Smooth muscle cell (in vitro differentiated cells): ENCODE data around the gene MYO16. TPM values are rescaled to one million over a fixed set of nuclear protein-coding genes. Genes with fewer than 3 reads are reported as not detected.

Experiments used
- DNase-seq: peaks from one replicate; lab custom pipeline; 2025; ENCODE audit not compliant: unreplicated experiment; lab: John Stamatoyannopoulos, UW
- H2AFZ ChIP-seq: fragments of 200-600 bp; sonication (generic); 2 replicates; pipeline ENCODE4 v1.6.0; 2016; ENCODE audit warnings: antibody characterized with exemption, low read depth, mild to moderate bottlenecking
- H3F3A ChIP-seq: fragments of 200-600 bp; sonication (generic); 2 replicates; pipeline ENCODE4 v1.6.0; 2017; ENCODE audit warnings: antibody characterized with exemption, low read depth
- H3K27ac ChIP-seq: fragments of 200-600 bp; sonication (generic); 2 replicates; pipeline ENCODE4 v1.5.1; 2016; ENCODE audit warnings: low read depth, mild to moderate bottlenecking
- H3K27me3 ChIP-seq: fragments of 200-600 bp; sonication (generic); 2 replicates; pipeline ENCODE4 v1.6.1; 2016; ENCODE audit warnings: low read depth, mild to moderate bottlenecking
- H3K36me3 ChIP-seq: fragments of 200-600 bp; sonication (generic); 2 replicates; pipeline ENCODE4 v1.5.1; 2016; ENCODE audit warnings: low read depth
- H3K4me1 ChIP-seq: fragments of 200-600 bp; sonication (generic); 2 replicates; pipeline ENCODE4 v1.5.1; 2016; ENCODE audit warnings: low read depth
- H3K4me2 ChIP-seq: fragments of 200-600 bp; sonication (generic); 2 replicates; pipeline ENCODE4 v1.6.0; 2016; ENCODE audit warnings: mild to moderate bottlenecking
- H3K4me3 ChIP-seq: fragments of 200-600 bp; sonication (generic); 2 replicates; pipeline ENCODE4 v1.5.1; 2016; ENCODE audit warnings: mild to moderate bottlenecking
- H3K79me2 ChIP-seq: fragments of 200-600 bp; sonication (generic); 2 replicates; pipeline ENCODE4 v1.6.0; 2016; ENCODE audit warnings: low read depth, mild to moderate bottlenecking
- H3K9ac ChIP-seq: fragments of 200-600 bp; sonication (generic); 2 replicates; pipeline ENCODE4 v1.6.0; 2016; ENCODE audit warnings: low read depth
- H3K9me3 ChIP-seq: fragments of 200-600 bp; sonication (generic); replicated peaks from 2 replicates; pipeline ENCODE4 v1.5.1; 2016; ENCODE audit warnings: low read depth
- H4K20me1 ChIP-seq: fragments of 200-600 bp; sonication (generic); 2 replicates; pipeline ENCODE4 v1.6.0; 2016; ENCODE audit warnings: low read depth
- CTCF ChIP-seq: fragments of 200-600 bp; sonication (generic); IDR thresholded peaks from 2 replicates; pipeline ENCODE4 v1.5.1; 2017; ENCODE audit warnings: borderline replicate concordance, mild to moderate bottlenecking, antibody characterized with exemption; ENCODE audit not compliant: insufficient read depth, poor library complexity, severe bottlenecking
- WGBS: methylation state at CpG from one replicate; pipeline ENCODE4 v1.1.7; 2016; ENCODE audit warnings: low lambda C conversion rate; 5-methylcytosine and 5-hydroxymethylcytosine counted together
- polyA plus RNA-seq: library from polyadenylated mRNA; unstranded; fragments of >200 nt; fragmentation: Nextera tagmentation; extraction: Ambion mirVana; gene quantifications from 2 replicates; pipeline ENCODE4 v1.2.1, GENCODE V29; 2016
- total RNA-seq: library from RNA; depleted of rRNA; stranded (reverse); fragments of >200 nt; gene quantifications from 2 replicates; pipeline ENCODE4 v1.2.3, GENCODE V29; 2014

Gene MYO16
- total and polyA plus RNA-seq, 2 experiments from 2014 or later: not detected

- no peak for DNase-seq
- Histone ChIP-seq H3K79me2 (no peaks in the 10 kb centered on the region), H3K9ac (no peak overlapping the region), H3K27me3 (no peaks in the 10 kb centered on the region), H3K4me3 (no peak overlapping the region), H3K36me3 (no peaks in the 10 kb centered on the region), H3K9me3 (no peaks in the 10 kb centered on the region), H3K4me1 (no peaks in the 10 kb centered on the region), H3K27ac (peak overlapping the region; percentile 22), H4K20me1 (no peaks in the 10 kb centered on the region), H2AFZ (no peak overlapping the region), H3F3A (no peaks in the 10 kb centered on the region), H3K4me2 (no peak overlapping the region)
- WGBS: 53% methylated on average over 4 of the region's 4 CpGs
- TF ChIP-seq CTCF: no peak
Measured at GRCh38 chr13:109180905-109181425, 551.6 kb downstream of the MYO16 start.

GRCh38 chr13:109182777-109183465 is 553.5 kb downstream of the MYO16 start:
- H3K4me3 ChIP-seq: no peak overlapping the region
- H3K27ac ChIP-seq: no peak overlapping the region
- H4K20me1 ChIP-seq: no peaks in the 10 kb centered on the region
- H3K36me3 ChIP-seq: no peaks in the 10 kb centered on the region
- no peak overlapping the region for H3K9ac ChIP-seq
- WGBS: 66% methylated on average over 11 of the region's 11 CpGs
- H3K4me2 ChIP-seq: no peak overlapping the region
- H3K9me3 ChIP-seq: no peaks in the 10 kb centered on the region
- no peak for TF ChIP-seq CTCF
- no peak overlapping the region for H2AFZ ChIP-seq
- DNase-seq: no peak
- H3K27me3 ChIP-seq: no peaks in the 10 kb centered on the region
- no peaks in the 10 kb centered on the region for H3K4me1 ChIP-seq
- H3F3A ChIP-seq: no peaks in the 10 kb centered on the region
- H3K79me2 ChIP-seq: no peaks in the 10 kb centered on the region

- Histone ChIP-seq H3K79me2 (no peaks in the 10 kb centered on the region), H4K20me1 (no peaks in the 10 kb centered on the region), H3K4me1 (no peaks in the 10 kb centered on the region), H3K9me3 (no peaks in the 10 kb centered on the region), H2AFZ (no peak overlapping the region), H3F3A (no peaks in the 10 kb centered on the region), H3K27me3 (no peaks in the 10 kb centered on the region), H3K9ac (no peak overlapping the region), H3K4me3 (no peak overlapping the region), H3K4me2 (no peak overlapping the region), H3K27ac (no peak overlapping the region), H3K36me3 (no peaks in the 10 kb centered on the region)
- no peak for TF ChIP-seq CTCF
- 77% methylated on average over 3 of the region's 3 CpGs for WGBS
- DNase-seq: no peak
Measured at GRCh38 chr13:109191413-109191812, 562.0 kb downstream of the MYO16 start.

- no peak overlapping the region for H2AFZ ChIP-seq
- no peak overlapping the region for H3K4me2 ChIP-seq
- DNase-seq: no peak
- H3K4me3 ChIP-seq: no peak overlapping the region
- H3K79me2 ChIP-seq: no peaks in the 10 kb centered on the region
- H3K4me1 ChIP-seq: no peaks in the 10 kb centered on the region
- no peak for TF ChIP-seq CTCF
- H3K9me3 ChIP-seq: no peaks in the 10 kb centered on the region
- no peaks in the 10 kb centered on the region for H4K20me1 ChIP-seq
- H3K9ac ChIP-seq: no peak overlapping the region
- H3K27me3 ChIP-seq: no peaks in the 10 kb centered on the region
- no peaks in the 10 kb centered on the region for H3F3A ChIP-seq
- H3K27ac ChIP-seq: no peak overlapping the region
- no peaks in the 10 kb centered on the region for H3K36me3 ChIP-seq
Measured at GRCh38 chr13:109192306-109192705, 562.9 kb downstream of the MYO16 start.
